Naive thymus-derived CD8-positive, alpha-beta T cell (primary cell): ENCODE results near the gene PDE8B. TPM values are rescaled to one million over a fixed set of nuclear protein-coding genes. Genes with fewer than 3 reads are reported as not detected.

ENCODE experiments used
- ATAC-seq, 2 donors: fragments of 150-1000 bp; cut with Tn5 transposase in 1 of 2; sonication (Bioruptor Pico), chemical (Tn5 transposase) in 1 of 2; 1 replicate in 1 of 2; 2 replicates in 1 of 2; pipeline ENCODE4 v1.10.0; 2021; ENCODE audit warnings: mild to moderate bottlenecking in 2 of 2, moderate library complexity in 2 of 2
- POLR2A ChIA-PET: fragments of 350-600 bp; sonication (Branson Sonifier 250); formaldehyde crosslinking; loops from one replicate; lab custom pipeline; 2021; ENCODE audit warnings: antibody characterized with exemption; lab: Charles Lee
- DNase-seq, 10 donors: peaks; one replicate each; pipeline versions ENCODE4 v3.0.0 to v3.0.0-alpha.2; 2020 to 2022
- H3K27ac Mint-ChIP-seq, 10 donors: one replicate each; pipeline ENCODE4 v1.8.0; 2020 to 2022; ENCODE audit warnings: mild to moderate bottlenecking in 10 of 10, mixed read lengths in 10 of 10, moderate library complexity in 4 of 10, inconsistent platforms in 1 of 10
- H3K27me3 Mint-ChIP-seq, 5 donors: one replicate each; pipeline ENCODE4 v1.8.0; 2021 to 2022; ENCODE audit warnings: mixed read lengths in 5 of 5
- H3K36me3 Mint-ChIP-seq, 3 donors: one replicate each; pipeline ENCODE4 v1.8.0; 2020 to 2022; ENCODE audit warnings: mixed read lengths in 3 of 3, mild to moderate bottlenecking in 2 of 3, inconsistent platforms in 1 of 3
- H3K4me1 Mint-ChIP-seq, 4 donors: one replicate each; pipeline ENCODE4 v1.8.0; 2021 to 2022; ENCODE audit warnings: mixed read lengths in 4 of 4
- H3K4me3 Mint-ChIP-seq, 10 donors: one replicate each; pipeline ENCODE4 v1.8.0; 2020 to 2022; ENCODE audit warnings: mild to moderate bottlenecking in 10 of 10, mixed read lengths in 10 of 10, moderate library complexity in 6 of 10, inconsistent platforms in 1 of 10
- H3K9me3 Mint-ChIP-seq, 9 donors: one replicate each; pipeline ENCODE4 v1.8.0; 2020 to 2022; ENCODE audit warnings: mixed read lengths in 9 of 9, mild to moderate bottlenecking in 3 of 9, inconsistent platforms in 1 of 9, moderate library complexity in 1 of 9
- polyA plus RNA-seq, 3 donors: library from polyadenylated mRNA; unstranded; fragments of 300-500 nt; fragmentation: Illumina TruSeq; gene quantifications; one replicate each; pipeline ENCODE4 v1.2.3, GENCODE V29; 2021
- total RNA-seq, 8 experiments: library from RNA in 2 of 8; stranded (reverse) in 2 of 8; gene quantifications; one replicate each; pipeline ENCODE4 v1.2.3 and lab custom pipeline; 2021 to 2026

PDE8B gene
- total and polyA plus RNA-seq, 5 experiments from 2014 or later, result 0.03 to 0.52 (median 0.12) TPM; not detected in 1

GRCh38 chr5:77423022-77423750 lies 212.7 kb downstream of the PDE8B start:
- Mint-ChIP-seq H3K4me1 (no peaks in the 10 kb centered on the region), H3K9me3 (peaks cover 0 to 2% (median 0%) of the 10 kb centered on the region in 9 donors), H3K27ac (no peak overlapping the region), H3K27me3 (peaks cover 0 to 1% (median 0%) of the 10 kb centered on the region in 5 donors), H3K4me3 (no peak overlapping the region), H3K36me3 (peaks cover 0 to 9% (median 8%) of the 10 kb centered on the region in 3 donors)
- no peak for ATAC-seq
- DNase-seq, result no peak
- POLR2A ChIA-PET, result no interaction called here

GRCh38 chr5:77424921-77425320 lies 214.4 kb downstream of the PDE8B start:
- Mint-ChIP-seq H3K4me3 (no peak overlapping the region), H3K9me3 (peaks cover 0 to 2% (median 0%) of the 10 kb centered on the region in 9 donors), H3K36me3 (peaks cover 0 to 9% (median 8%) of the 10 kb centered on the region in 3 donors), H3K4me1 (no peaks in the 10 kb centered on the region), H3K27me3 (no peaks in the 10 kb centered on the region), H3K27ac (no peak overlapping the region)
- POLR2A ChIA-PET, result no interaction called here
- DNase-seq (no peak), ATAC-seq (no peak)

- DNase-seq (no peak), ATAC-seq (no peak)
- Mint-ChIP-seq H3K27me3 (no peaks in the 10 kb centered on the region), H3K36me3 (peaks cover 0 to 9% (median 8%) of the 10 kb centered on the region in 3 donors), H3K4me1 (no peaks in the 10 kb centered on the region), H3K4me3 (no peak overlapping the region), H3K27ac (no peak overlapping the region), H3K9me3 (peaks cover 0 to 2% (median 0%) of the 10 kb centered on the region in 9 donors)
- POLR2A ChIA-PET, result no interaction called here
These were observed 214.9 kb downstream of the PDE8B start for GRCh38 chr5:77425420-77425819.

GRCh38 chr5:77425998-77426659 lies 215.6 kb downstream of the PDE8B start:
- Mint-ChIP-seq H3K27ac (no peak overlapping the region), H3K4me3 (no peak overlapping the region), H3K9me3 (peaks cover 0 to 2% (median 0%) of the 10 kb centered on the region in 9 donors), H3K36me3 (peaks cover 0 to 11% (median 9%) of the 10 kb centered on the region in 3 donors), H3K27me3 (no peaks in the 10 kb centered on the region), H3K4me1 (no peaks in the 10 kb centered on the region)
- ATAC-seq (no peak), DNase-seq (no peak)
- POLR2A ChIA-PET, result no interaction called here

- Mint-ChIP-seq H3K9me3 (peaks cover 0 to 2% (median 0%) of the 10 kb centered on the region in 9 donors), H3K27ac (no peak overlapping the region), H3K4me3 (no peak overlapping the region), H3K27me3 (no peaks in the 10 kb centered on the region), H3K4me1 (no peaks in the 10 kb centered on the region), H3K36me3 (peaks cover 0 to 15% (median 9%) of the 10 kb centered on the region in 3 donors)
- DNase-seq (no peak), ATAC-seq (no peak)
- POLR2A ChIA-PET, result no interaction called here
These were observed 216.2 kb downstream of the PDE8B start for GRCh38 chr5:77426670-77427069.

GRCh38 chr5:77427998-77428397 lies 217.5 kb downstream of the PDE8B start:
- Mint-ChIP-seq H3K4me3 (no peak overlapping the region), H3K4me1 (no peaks in the 10 kb centered on the region), H3K9me3 (no peaks in the 10 kb centered on the region), H3K27me3 (no peaks in the 10 kb centered on the region), H3K36me3 (peaks cover 0 to 27% (median 16%) of the 10 kb centered on the region in 3 donors), H3K27ac (no peak overlapping the region)
- POLR2A ChIA-PET, result no interaction called here
- no peak for DNase-seq
- no peak for ATAC-seq

- Mint-ChIP-seq H3K4me3 (no peak overlapping the region), H3K27ac (no peak overlapping the region), H3K36me3 (peaks cover under 1 to 31% (median 16%) of the 10 kb centered on the region in 3 donors), H3K9me3 (no peaks in the 10 kb centered on the region), H3K4me1 (no peaks in the 10 kb centered on the region), H3K27me3 (no peaks in the 10 kb centered on the region)
- POLR2A ChIA-PET, result no interaction called here
- ATAC-seq, result no peak
- DNase-seq, result no peak
These were observed 218.0 kb downstream of the PDE8B start for GRCh38 chr5:77428526-77428925.

- no peaks in the 10 kb centered on the region for H3K27me3 Mint-ChIP-seq
- H3K4me3 Mint-ChIP-seq, result no peak overlapping the region
- no peak overlapping the region for H3K27ac Mint-ChIP-seq
- no peaks in the 10 kb centered on the region for H3K9me3 Mint-ChIP-seq
- DNase-seq (no peak), ATAC-seq (no peak)
- no peaks in the 10 kb centered on the region for H3K4me1 Mint-ChIP-seq
- POLR2A ChIA-PET, result no interaction called here
- peaks cover 4 to 48% (median 34%) of the 10 kb centered on the region in 3 donors for H3K36me3 Mint-ChIP-seq
These were observed 220.2 kb downstream of the PDE8B start for GRCh38 chr5:77430726-77431125.

- H3K9me3 Mint-ChIP-seq, result no peaks in the 10 kb centered on the region
- H3K27me3 Mint-ChIP-seq, result no peaks in the 10 kb centered on the region
- POLR2A ChIA-PET, result no interaction called here
- no peak overlapping the region for H3K4me3 Mint-ChIP-seq
- ATAC-seq (no peak), DNase-seq (no peak)
- no peaks in the 10 kb centered on the region for H3K4me1 Mint-ChIP-seq
- H3K27ac Mint-ChIP-seq, result no peak overlapping the region
- H3K36me3 Mint-ChIP-seq, result peaks cover 4 to 52% (median 28%) of the 10 kb centered on the region in 3 donors
These were observed 220.8 kb downstream of the PDE8B start for GRCh38 chr5:77431286-77431685.

- H3K4me3 Mint-ChIP-seq, result no peak overlapping the region
- POLR2A ChIA-PET, result no interaction called here
- H3K27me3 Mint-ChIP-seq, result no peaks in the 10 kb centered on the region
- ATAC-seq, result no peak
- H3K36me3 Mint-ChIP-seq, result peaks cover 4 to 52% (median 28%) of the 10 kb centered on the region in 3 donors
- H3K27ac Mint-ChIP-seq, result no peak overlapping the region
- no peaks in the 10 kb centered on the region for H3K4me1 Mint-ChIP-seq
- no peaks in the 10 kb centered on the region for H3K9me3 Mint-ChIP-seq
- no peak for DNase-seq
These were observed 221.2 kb downstream of the PDE8B start for GRCh38 chr5:77431719-77432118.

GRCh38 chr5:77437194-77437593 lies 226.7 kb downstream of the PDE8B start:
- ATAC-seq (no peak), DNase-seq (no peak)
- H3K36me3 Mint-ChIP-seq, result peaks cover 4 to 78% (median 34%) of the 10 kb centered on the region in 3 donors
- no peak overlapping the region for H3K27ac Mint-ChIP-seq
- POLR2A ChIA-PET, result no interaction called here
- no peaks in the 10 kb centered on the region for H3K9me3 Mint-ChIP-seq
- H3K4me3 Mint-ChIP-seq, result no peak overlapping the region
- no peaks in the 10 kb centered on the region for H3K27me3 Mint-ChIP-seq
- no peaks in the 10 kb centered on the region for H3K4me1 Mint-ChIP-seq

- DNase-seq (no peak), ATAC-seq (no peak)
- POLR2A ChIA-PET, result no interaction called here
- no peak overlapping the region for H3K4me3 Mint-ChIP-seq
- no peaks in the 10 kb centered on the region for H3K27me3 Mint-ChIP-seq
- H3K9me3 Mint-ChIP-seq, result no peaks in the 10 kb centered on the region
- peak overlapping the region in 1 of 10 donors; percentile 34 for H3K27ac Mint-ChIP-seq
- H3K4me1 Mint-ChIP-seq, result no peaks in the 10 kb centered on the region
- H3K36me3 Mint-ChIP-seq, result peaks cover 4 to 69% (median 25%) of the 10 kb centered on the region in 3 donors
These were observed 227.6 kb downstream of the PDE8B start for GRCh38 chr5:77438071-77438470.

- H3K4me1 Mint-ChIP-seq, result peaks cover 0 to 4% (median 0%) of the 10 kb centered on the region in 4 donors
- POLR2A ChIA-PET, result no interaction called here
- H3K36me3 Mint-ChIP-seq, result peaks cover 15 to 64% (median 36%) of the 10 kb centered on the region in 3 donors
- DNase-seq, result no peak
- H3K4me3 Mint-ChIP-seq, result no peak overlapping the region
- no peaks in the 10 kb centered on the region for H3K27me3 Mint-ChIP-seq
- ATAC-seq, result no peak
- H3K9me3 Mint-ChIP-seq, result peaks cover 0 to 5% (median 0%) of the 10 kb centered on the region in 9 donors
- no peak overlapping the region for H3K27ac Mint-ChIP-seq
These were observed 233.2 kb downstream of the PDE8B start for GRCh38 chr5:77443670-77444069.
